ENCODE measurements around the gene SLC16A6. TPM values are rescaled to one million over a fixed set of nuclear protein-coding genes. Genes with fewer than 3 reads are reported as not detected.

SLC16A6 gene
- total RNA-seq, 6 donors from 2014 or later = 2.4 to 9.9 (median 6.5) TPM

GRCh38 chr17:68291836-68292688 is 1.1 kb upstream of the SLC16A6 start:
- H3K27me3 ChIP-seq = peaks cover 0 to 22% (median 8%) of the 10 kb centered on the region in 4 donors
- no peaks in the 10 kb centered on the region for H3K9me3 ChIP-seq
- peaks cover 19 to 39% (median 29%) of the 10 kb centered on the region in 4 donors for H3K4me1 ChIP-seq
- no peaks in the 10 kb centered on the region for H3K36me3 ChIP-seq
- H3K4me3 ChIP-seq = peak overlapping the region; percentile 18 to 68 (median 64)
- peak; percentile 86 to 90 for ATAC-seq (ENCODE audit: low FRiP score in 2 of 2)
- TF ChIP-seq EP300 (IDR thresholded peaks at IDR 0.05) = peak in 1 of 4 donors; percentile 19
- TF ChIP-seq CTCF (IDR thresholded peaks at IDR 0.05) = peak in 4 of 6 experiments; percentile 12 to 71 (median 36)
- peak in 2 of 4 donors; percentile 57 to 92 for TF ChIP-seq POLR2A (IDR thresholded peaks at IDR 0.05)
- peak; percentile 81 to 85 for TF ChIP-seq POLR2AphosphoS5 (IDR thresholded peaks at IDR 0.05)
- H3K27ac ChIP-seq = peak overlapping the region; percentile 87 to 97 (median 92)
- peak; percentile 87 to 97 for DNase-seq
- WGBS, 2 donors = 2 to 6% methylated on average over 11 to 34 of the region's 76 CpGs

GRCh38 chr17:68290268-68290954 is 516 bp downstream of the SLC16A6 start:
- H3K27me3 ChIP-seq = peaks cover 0 to 22% (median 8%) of the 10 kb centered on the region in 4 donors
- H3K36me3 ChIP-seq = no peaks in the 10 kb centered on the region
- DNase-seq (peak; percentile 54 to 90), ATAC-seq (ENCODE audit: low FRiP score in 2 of 2) (peak in 1 of 2 donors; percentile 5)
- H3K4me1 ChIP-seq = peaks cover 19 to 39% (median 29%) of the 10 kb centered on the region in 4 donors
- H3K9me3 ChIP-seq = no peaks in the 10 kb centered on the region
- H3K27ac ChIP-seq = peak overlapping the region; percentile 87 to 97 (median 92)
- WGBS, 2 donors = 2 to 3% methylated on average over 25 to 26 of the region's 50 CpGs
- TF ChIP-seq POLR2AphosphoS5 (IDR thresholded peaks at IDR 0.05) (peak in 1 of 2 donors; percentile 17), POLR2A (IDR thresholded peaks at IDR 0.05) (peak in 1 of 4 donors; percentile 21), CTCF (IDR thresholded peaks at IDR 0.05) (no peak)
- peak overlapping the region in 3 of 4 donors; percentile 63 to 68 (median 64) for H3K4me3 ChIP-seq

- Histone ChIP-seq H3K36me3 (no peaks in the 10 kb centered on the region), H3K27me3 (peaks cover 0 to 22% (median 8%) of the 10 kb centered on the region in 4 donors)
Measured at GRCh38 chr17:68289936-68290267, 1.0 kb downstream of the SLC16A6 start.

GRCh38 chr17:68289473-68289872 is 1.5 kb downstream of the SLC16A6 start:
- no peaks in the 10 kb centered on the region for H3K9me3 ChIP-seq
- peak overlapping the region in 2 of 4 donors; percentile 63 to 64 for H3K4me3 ChIP-seq
- peak overlapping the region; percentile 87 to 97 (median 92) for H3K27ac ChIP-seq

More at GRCh38 chr17:68289936-68290267, 1.0 kb downstream of the SLC16A6 start:
- ATAC-seq (ENCODE audit: low FRiP score in 2 of 2) (no peak), DNase-seq (no peak)
- 18% methylated on average over 9 of the region's 9 CpGs for WGBS, 2 donors
- H3K4me3 ChIP-seq = peak overlapping the region in 3 of 4 donors; percentile 63 to 68 (median 64)
- H3K27ac ChIP-seq = peak overlapping the region; percentile 87 to 97 (median 92)
- TF ChIP-seq POLR2A (IDR thresholded peaks at IDR 0.05) (no peak), CTCF (IDR thresholded peaks at IDR 0.05) (no peak), POLR2AphosphoS5 (IDR thresholded peaks at IDR 0.05) (no peak), EP300 (IDR thresholded peaks at IDR 0.05) (no peak)
- no peaks in the 10 kb centered on the region for H3K9me3 ChIP-seq
- H3K4me1 ChIP-seq = peaks cover 19 to 39% (median 29%) of the 10 kb centered on the region in 4 donors

More at GRCh38 chr17:68289473-68289872, 1.5 kb downstream of the SLC16A6 start:
- ATAC-seq (ENCODE audit: low FRiP score in 2 of 2) = no peak
- peaks cover 19 to 39% (median 29%) of the 10 kb centered on the region in 4 donors for H3K4me1 ChIP-seq
- H3K27me3 ChIP-seq = peaks cover 0 to 22% (median 8%) of the 10 kb centered on the region in 4 donors
- 88 to 90% methylated on average over 6 to 7 of the region's 7 CpGs for WGBS, 2 donors
- no peak for TF ChIP-seq POLR2AphosphoS5 (IDR thresholded peaks at IDR 0.05)
- TF ChIP-seq CTCF (IDR thresholded peaks at IDR 0.05) = no peak
- no peak for TF ChIP-seq EP300 (IDR thresholded peaks at IDR 0.05)
- no peak for TF ChIP-seq POLR2A (IDR thresholded peaks at IDR 0.05)
- no peak for DNase-seq
- H3K36me3 ChIP-seq = no peaks in the 10 kb centered on the region
